GM12864 (cell line): ENCODE measurements around the gene MCAM.
A peak's percentile ranks its signal among the peaks of the same experiment; 100 is the strongest.

Experiments used
- DNase-seq: peaks from one replicate; pipeline ENCODE4 v3.0.0-alpha.2; 2011; ENCODE audit warnings: low read depth
- H3K4me3 ChIP-seq: 2 replicates; pipeline ENCODE4 v1.5.1; 2011; ENCODE audit warnings: mild to moderate bottlenecking, low read depth, low read length, control low read depth
- CTCF ChIP-seq: IDR thresholded peaks from 2 replicates; pipeline ENCODE4 v1.5.1; 2011; ENCODE audit warnings: low read depth, mild to moderate bottlenecking, moderate library complexity, low read length, control low read depth, inconsistent platforms; ENCODE audit errors: missing control alignments

The MCAM gene

GRCh38 chr11:119295178-119295577 lies 21.8 kb downstream of the MCAM start:
- DNase-seq: no peak
- H3K4me3 ChIP-seq: no peak overlapping the region
- peak; percentile 18 for TF ChIP-seq CTCF

- no peak overlapping the region for H3K4me3 ChIP-seq
- DNase-seq: no peak
- no peak for TF ChIP-seq CTCF
Measured at GRCh38 chr11:119293461-119293860, 23.5 kb downstream of the MCAM start.

- H3K4me3 ChIP-seq: no peak overlapping the region
- TF ChIP-seq CTCF: no peak
- no peak for DNase-seq
Measured at GRCh38 chr11:119290894-119291497, 25.9 kb downstream of the MCAM start.

- no peak overlapping the region for H3K4me3 ChIP-seq
- DNase-seq: no peak
- no peak for TF ChIP-seq CTCF
Measured at GRCh38 chr11:119288219-119288618, 28.7 kb downstream of the MCAM start.

- DNase-seq: no peak
- no peak overlapping the region for H3K4me3 ChIP-seq
- TF ChIP-seq CTCF: no peak
Measured at GRCh38 chr11:119285431-119285830, 31.5 kb downstream of the MCAM start.

- DNase-seq: no peak
- H3K4me3 ChIP-seq: no peak overlapping the region
- TF ChIP-seq CTCF: peak; percentile 51
Measured at GRCh38 chr11:119284344-119285157, 32.4 kb downstream of the MCAM start.
